Bone marrow (tissue), 2 donors: Measurements from ENCODE around the gene GOLGA6L7.
"Not testable (repeated sequence)": the region's sequence is repeated elsewhere in the genome, so short reads cannot be mapped to it uniquely, and the experiment has no call there.

Experiments
- DNase-seq, 2 donors: peaks; one replicate each; lab custom pipeline; 2025; lab: John Stamatoyannopoulos, UW

The GOLGA6L7 gene

GRCh38 chr15:28843520-28843919, 4.9 kb downstream of the GOLGA6L7 start:
- not testable (repeated sequence) for DNase-seq

GRCh38 chr15:28842210-28842609, 6.2 kb downstream of the GOLGA6L7 start:
- not testable (repeated sequence) for DNase-seq

- not testable (repeated sequence) for DNase-seq
These were observed 8.2 kb downstream of the GOLGA6L7 start for GRCh38 chr15:28840285-28840684.

GRCh38 chr15:28834957-28835585, 13.4 kb downstream of the GOLGA6L7 start:
- not testable (repeated sequence) for DNase-seq

GRCh38 chr15:28831897-28832587, 16.4 kb downstream of the GOLGA6L7 start:
- peak in 1 of 2 donors; percentile 9 for DNase-seq

GRCh38 chr15:28821420-28821819, 27.0 kb downstream of the GOLGA6L7 start:
- DNase-seq: not testable (repeated sequence)

GRCh38 chr15:28819930-28820295, 28.5 kb downstream of the GOLGA6L7 start:
- not testable (repeated sequence) for DNase-seq

GRCh38 chr15:28819019-28819929, 29.2 kb downstream of the GOLGA6L7 start:
- DNase-seq: not testable (repeated sequence)

- not testable (repeated sequence) for DNase-seq
These were observed 30.3 kb downstream of the GOLGA6L7 start for GRCh38 chr15:28818168-28818567.

GRCh38 chr15:28814059-28814458, 34.4 kb downstream of the GOLGA6L7 start:
- DNase-seq: not testable (repeated sequence)

GRCh38 chr15:28813392-28813791, 35.1 kb downstream of the GOLGA6L7 start:
- DNase-seq: not testable (repeated sequence)

GRCh38 chr15:28811852-28812550, 36.4 kb downstream of the GOLGA6L7 start:
- not testable (repeated sequence) for DNase-seq

- not testable (repeated sequence) for DNase-seq
These were observed 38.0 kb downstream of the GOLGA6L7 start for GRCh38 chr15:28810444-28810843.

- not testable (repeated sequence) for DNase-seq
These were observed 40.3 kb downstream of the GOLGA6L7 start for GRCh38 chr15:28808136-28808535.

GRCh38 chr15:28800366-28800765, 48.1 kb downstream of the GOLGA6L7 start:
- DNase-seq: not testable (repeated sequence)

GRCh38 chr15:28798234-28798633, 50.2 kb downstream of the GOLGA6L7 start:
- DNase-seq: not testable (repeated sequence)

- not testable (repeated sequence) for DNase-seq
These were observed 54.2 kb downstream of the GOLGA6L7 start for GRCh38 chr15:28794231-28794630.
